ENCODE measurements around the gene TP73.
"Not testable (repeated sequence)": the region's sequence is repeated elsewhere in the genome, so short reads cannot be mapped to it uniquely, and the experiment has no call there.

TP73 gene

DNA sequence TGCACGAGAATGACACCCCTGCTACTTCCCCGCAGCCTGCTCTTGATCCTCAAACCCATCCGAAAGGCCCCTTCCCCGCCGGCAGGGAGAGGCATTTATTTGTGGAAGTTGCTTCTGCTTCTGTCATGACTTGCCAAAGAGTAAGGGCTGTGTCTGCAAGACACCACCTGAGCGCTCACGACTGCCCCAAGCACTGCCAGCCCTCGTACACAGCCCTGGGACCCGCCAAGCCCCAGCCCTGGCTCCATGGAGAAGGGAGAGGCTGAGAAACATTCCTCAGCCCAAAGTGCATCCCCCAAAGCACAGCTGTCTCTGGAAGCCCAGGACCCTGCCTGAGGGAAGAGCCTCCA, 33.8 kb upstream of the TP73 start:
- in situ Hi-C loops (cut with MboI; ENCODE audit: low sequenced_read_pairs): no loop called here

DNA sequence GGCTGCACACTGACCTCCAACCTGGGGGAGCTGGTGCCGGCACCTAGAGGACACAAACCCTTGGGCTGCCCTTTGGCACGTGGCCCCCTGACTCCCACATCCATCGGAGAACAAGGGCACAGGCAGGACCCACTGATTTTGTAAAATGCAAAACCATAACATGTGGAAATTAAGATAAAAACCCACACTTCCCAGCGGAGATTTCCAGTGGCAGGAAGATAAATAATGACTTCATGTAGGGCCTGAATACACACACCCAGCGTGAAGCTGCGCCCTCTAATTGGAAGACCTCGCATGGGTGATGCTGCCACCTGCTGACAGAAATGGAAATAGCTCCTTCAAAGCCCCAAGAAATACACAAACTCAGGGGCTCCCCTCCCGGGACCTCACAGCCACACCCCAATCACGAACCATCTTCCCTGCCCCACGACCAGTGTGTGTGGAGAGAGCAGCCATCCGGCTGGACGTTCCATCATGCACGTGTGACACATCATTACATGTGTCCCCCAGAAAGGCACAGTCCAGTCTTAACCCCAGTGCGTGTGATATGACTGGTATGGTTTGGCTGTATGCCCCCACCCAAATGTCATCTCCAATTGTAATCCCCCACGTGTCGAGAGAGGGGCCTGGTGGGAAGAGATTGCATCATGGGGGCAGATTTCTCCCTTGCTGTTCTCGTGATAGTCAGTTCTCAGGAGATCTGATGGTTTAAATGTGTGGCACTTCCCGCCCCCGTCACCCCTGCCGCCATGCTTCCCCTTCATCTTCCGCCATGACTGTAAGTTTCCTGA, 33.2 kb upstream of the TP73 start:
- in situ Hi-C loops (cut with MboI; ENCODE audit: low sequenced_read_pairs): no loop called here

- in situ Hi-C loops (cut with MboI; ENCODE audit: low sequenced_read_pairs): no loop called here
Measured at GRCh38 chr1:3620708-3621107, 31.6 kb upstream of the TP73 start.

- in situ Hi-C loops (cut with MboI; ENCODE audit: low sequenced_read_pairs): not testable (repeated sequence)
Measured at GRCh38 chr1:3621151-3621671, 31.1 kb upstream of the TP73 start.

GRCh38 chr1:3622102-3622501, 30.2 kb upstream of the TP73 start:
- in situ Hi-C loops (cut with MboI; ENCODE audit: low sequenced_read_pairs): not testable (repeated sequence)

- in situ Hi-C loops (cut with MboI; ENCODE audit: low sequenced_read_pairs): no loop called here
Measured at GRCh38 chr1:3623441-3624199, 28.7 kb upstream of the TP73 start.

GRCh38 chr1:3624200-3625136, 27.8 kb upstream of the TP73 start, which contains the start of gene TPRG1L:
TPRG1L (plus strand) TSS chr1:3625015; CDS start chr1:3625073, 58 bp downstream.
- in situ Hi-C loops (cut with MboI; ENCODE audit: low sequenced_read_pairs): no loop called here

GRCh38 chr1:3625151-3625907, 27.0 kb upstream of the TP73 start:
- in situ Hi-C loops (cut with MboI; ENCODE audit: low sequenced_read_pairs): no loop called here

- in situ Hi-C loops (cut with MboI; ENCODE audit: low sequenced_read_pairs): no loop called here
Measured at GRCh38 chr1:3626025-3626424, 26.3 kb upstream of the TP73 start.

GRCh38 chr1:3627515-3628253, 24.6 kb upstream of the TP73 start:
- in situ Hi-C loops (cut with MboI; ENCODE audit: low sequenced_read_pairs): no loop called here

DNA sequence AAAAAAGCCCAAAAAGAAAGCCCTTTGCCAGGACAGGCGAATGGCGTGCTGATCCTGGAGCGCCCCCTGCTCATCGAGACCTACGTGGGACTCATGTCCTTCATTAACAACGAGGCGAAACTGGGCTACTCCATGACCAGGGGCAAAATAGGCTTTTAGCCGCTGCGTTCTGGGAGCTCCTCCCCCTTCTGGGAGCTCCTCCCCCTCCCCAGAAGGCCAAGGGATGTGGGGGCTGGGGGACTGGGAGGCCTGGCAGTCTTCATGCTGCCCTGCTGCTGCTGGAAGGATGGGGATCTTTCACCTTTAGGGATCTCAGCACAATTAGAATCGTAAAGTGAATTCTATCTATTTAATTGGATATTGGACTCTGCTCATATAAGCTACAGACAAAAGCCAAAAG, 23.9 kb upstream of the TP73 start:
- in situ Hi-C loops (cut with MboI; ENCODE audit: low sequenced_read_pairs): no loop called here

DNA sequence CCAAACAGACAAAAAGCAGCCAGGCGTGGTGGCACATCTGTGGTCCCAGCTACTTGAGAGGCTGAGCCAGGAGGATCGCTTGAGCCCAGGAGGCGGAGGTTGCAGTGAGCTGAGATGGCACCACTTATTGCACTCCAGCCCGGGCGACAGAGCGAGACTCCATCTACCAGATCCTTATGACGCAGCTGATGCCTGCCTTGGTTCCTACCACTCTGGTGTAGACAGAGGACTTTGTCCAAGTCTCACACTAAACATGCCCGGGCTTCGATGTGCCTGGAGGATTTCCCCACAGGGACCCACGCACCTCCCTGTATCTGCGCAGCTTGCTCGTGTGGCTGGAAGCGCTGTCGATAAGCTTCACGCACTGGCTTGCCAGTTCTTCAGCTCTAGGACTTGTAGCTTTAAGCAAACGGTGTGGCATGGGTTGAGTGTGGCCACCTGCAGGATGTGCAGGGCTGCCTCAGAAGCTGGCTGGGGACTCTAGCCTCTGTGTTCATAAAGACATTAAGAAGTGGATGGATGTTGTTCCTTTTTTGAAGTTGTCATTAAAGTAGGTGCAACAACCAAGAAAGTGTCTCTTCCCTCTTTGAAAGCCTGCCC, 22.7 kb upstream of the TP73 start:
- in situ Hi-C loops (cut with MboI; ENCODE audit: low sequenced_read_pairs): no loop called here

DNA sequence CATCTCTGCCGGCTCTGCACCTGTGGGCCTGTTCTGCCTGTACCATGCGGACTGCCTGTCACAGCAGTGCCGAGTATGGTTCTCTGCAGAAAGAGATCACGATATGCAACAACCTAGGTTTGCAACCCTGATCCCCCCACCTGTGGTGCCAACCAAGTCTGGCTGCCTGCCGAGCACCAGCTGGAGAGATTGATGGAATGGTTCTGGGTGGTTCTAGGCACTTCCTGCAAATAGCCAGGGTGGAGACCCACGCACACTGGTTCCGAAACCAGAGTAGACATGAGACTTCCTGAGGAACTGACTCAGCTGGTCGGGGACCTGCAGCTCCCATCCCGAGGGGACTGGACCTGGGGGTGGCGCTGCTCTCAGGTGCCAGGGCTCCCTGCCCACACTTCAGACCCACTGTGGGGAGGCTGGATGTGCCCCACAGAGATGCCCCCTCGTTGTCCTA, 22.1 kb upstream of the TP73 start:
- in situ Hi-C loops (cut with MboI; ENCODE audit: low sequenced_read_pairs): no loop called here

GRCh38 chr1:3630914-3631313, 21.4 kb upstream of the TP73 start:
- in situ Hi-C loops (cut with MboI; ENCODE audit: low sequenced_read_pairs): no loop called here

DNA sequence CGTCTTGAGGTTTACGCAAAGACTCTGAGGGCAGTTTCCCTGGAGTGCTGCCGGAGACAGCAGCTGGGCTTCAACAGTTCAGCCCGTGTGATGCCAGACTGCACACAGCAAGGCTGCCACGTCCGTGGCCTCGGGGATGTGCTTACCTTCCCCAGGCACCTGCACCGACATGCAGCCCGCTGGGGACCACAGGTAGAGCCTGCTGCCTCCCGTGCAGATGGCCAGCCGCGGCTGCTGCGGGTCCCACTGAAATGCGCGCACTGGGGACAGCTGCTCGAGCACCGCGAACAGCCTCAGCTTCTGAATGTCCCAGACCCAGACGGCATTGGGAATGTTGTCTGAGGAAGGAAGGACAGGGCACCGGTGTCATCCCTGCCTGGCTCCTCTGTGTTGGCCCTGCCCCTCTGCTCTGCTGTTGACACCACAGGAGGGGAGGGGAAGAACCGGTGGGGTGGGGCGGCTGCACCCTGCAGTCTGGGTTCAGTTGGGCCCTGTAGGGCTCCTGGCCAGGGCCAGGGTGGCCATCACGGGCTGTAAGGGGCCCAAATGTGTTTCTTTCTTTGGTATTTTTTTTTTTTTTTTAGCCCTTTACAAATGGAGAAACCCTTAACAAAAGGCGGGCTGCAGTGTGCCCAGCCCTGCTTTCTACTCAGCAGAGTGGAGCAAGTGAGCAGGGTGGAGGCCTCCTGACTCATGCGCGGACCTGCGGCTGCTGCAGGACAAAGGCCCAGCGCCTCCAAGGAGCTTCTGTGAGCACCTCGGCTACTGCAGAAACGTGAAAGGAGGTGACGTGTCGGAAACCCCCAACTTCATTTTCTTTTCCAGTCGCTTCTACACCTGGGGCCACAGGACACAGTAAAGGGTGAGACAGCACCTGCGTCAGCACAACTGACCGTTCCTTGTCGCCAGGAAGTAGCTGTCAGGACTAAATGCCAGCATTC, 20.7 kb upstream of the TP73 start:
- in situ Hi-C loops (cut with MboI; ENCODE audit: low sequenced_read_pairs): no loop called here

- in situ Hi-C loops (cut with MboI; ENCODE audit: low sequenced_read_pairs): no loop called here
Measured at GRCh38 chr1:3632298-3632697, 20.0 kb upstream of the TP73 start.

DNA sequence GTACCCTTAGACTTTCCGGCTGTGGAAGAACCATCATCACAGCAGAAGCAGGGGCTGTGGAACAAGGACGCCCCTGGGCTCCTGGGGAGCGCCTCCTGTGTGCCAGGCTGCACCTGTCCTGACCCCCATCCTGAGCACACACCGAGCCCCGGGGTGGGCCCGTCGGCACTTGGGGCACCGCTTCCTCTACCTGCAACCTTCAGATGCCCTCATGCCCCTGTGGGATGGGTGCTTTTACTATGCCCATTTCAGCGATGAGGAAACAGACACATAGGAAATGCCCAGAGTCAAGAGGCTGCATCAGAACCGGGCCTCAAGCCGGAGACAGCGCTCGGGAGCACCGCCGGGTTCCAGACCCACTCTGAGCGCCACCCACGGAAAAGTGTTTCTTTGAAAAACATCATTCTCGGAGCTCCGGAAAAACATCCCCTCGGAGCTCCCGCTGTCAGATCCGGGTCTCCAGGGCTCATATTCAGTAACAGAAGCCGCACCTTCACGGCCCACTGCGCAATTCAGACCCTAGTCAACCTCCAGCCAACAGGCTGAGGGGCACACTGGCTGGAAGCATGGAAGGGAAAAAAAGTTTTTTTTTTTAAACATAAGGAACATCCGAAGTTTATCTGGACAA, 19.5 kb upstream of the TP73 start:
- in situ Hi-C loops (cut with MboI; ENCODE audit: low sequenced_read_pairs): no loop called here

Data from hTERT RPE-1 (cell line).